HUES48 (cell line): ENCODE results near the gene NASP.

Experiments
- H3K27ac ChIP-seq: one replicate; pipeline ENCODE4 v1.7.0; 2013; ENCODE audit warnings: low read depth, low read length, inconsistent platforms
- H3K27me3 ChIP-seq: 2 replicates; pipeline ENCODE4 v1.6.1; 2013; ENCODE audit warnings: mild to moderate bottlenecking, low read length; ENCODE audit not compliant: control insufficient read depth, insufficient read depth
- H3K36me3 ChIP-seq: 2 replicates; pipeline ENCODE4 v1.6.1; 2013; ENCODE audit warnings: low read length; ENCODE audit not compliant: control insufficient read depth, insufficient read depth
- H3K4me1 ChIP-seq: 2 replicates; pipeline ENCODE4 v1.6.1; 2013; ENCODE audit warnings: mild to moderate bottlenecking, low read length; ENCODE audit not compliant: control insufficient read depth, insufficient read depth
- H3K4me3 ChIP-seq: 2 replicates; pipeline ENCODE4 v1.5.1; 2013; ENCODE audit warnings: mild to moderate bottlenecking, low read depth, low read length
- H3K9ac ChIP-seq: 2 replicates; pipeline ENCODE4 v1.6.1; 2013; ENCODE audit warnings: mild to moderate bottlenecking, low read depth, low read length, moderate library complexity
- H3K9me3 ChIP-seq: 2 replicates; pipeline ENCODE4 v1.6.1; 2013; ENCODE audit warnings: low read length; ENCODE audit not compliant: control insufficient read depth, insufficient read depth

Gene NASP

GRCh38 chr1:45647248-45648021 is 63.6 kb downstream of the NASP start:
- Histone ChIP-seq H3K36me3 (peaks cover 89% of the 10 kb centered on the region), H3K27ac (no peak overlapping the region)

GRCh38 chr1:45654540-45655280 is 70.9 kb downstream of the NASP start:
- Histone ChIP-seq H3K9me3 (no peaks in the 10 kb centered on the region), H3K36me3 (peaks cover 100% of the 10 kb centered on the region), H3K4me3 (no peak overlapping the region), H3K27me3 (no peaks in the 10 kb centered on the region), H3K4me1 (no peaks in the 10 kb centered on the region), H3K27ac (no peak overlapping the region), H3K9ac (no peak overlapping the region)

More at GRCh38 chr1:45647248-45648021, 63.6 kb downstream of the NASP start:
- H3K4me3 ChIP-seq: no peak overlapping the region
- H3K27me3 ChIP-seq: no peaks in the 10 kb centered on the region
- H3K9ac ChIP-seq: no peak overlapping the region
- no peaks in the 10 kb centered on the region for H3K9me3 ChIP-seq
- no peaks in the 10 kb centered on the region for H3K4me1 ChIP-seq

GRCh38 chr1:45656573-45657226 is 72.9 kb downstream of the NASP start:
- no peak overlapping the region for H3K9ac ChIP-seq
- H3K36me3 ChIP-seq: peaks cover 95% of the 10 kb centered on the region
- H3K9me3 ChIP-seq: no peaks in the 10 kb centered on the region
- no peaks in the 10 kb centered on the region for H3K4me1 ChIP-seq
- no peak overlapping the region for H3K4me3 ChIP-seq
- H3K27me3 ChIP-seq: no peaks in the 10 kb centered on the region
- no peak overlapping the region for H3K27ac ChIP-seq

GRCh38 chr1:45658171-45658570 is 74.3 kb downstream of the NASP start:
- H3K27me3 ChIP-seq: no peaks in the 10 kb centered on the region
- no peak overlapping the region for H3K4me3 ChIP-seq
- H3K9me3 ChIP-seq: no peaks in the 10 kb centered on the region
- peaks cover 81% of the 10 kb centered on the region for H3K36me3 ChIP-seq
- no peak overlapping the region for H3K9ac ChIP-seq
- H3K27ac ChIP-seq: no peak overlapping the region
- H3K4me1 ChIP-seq: no peaks in the 10 kb centered on the region

- Histone ChIP-seq H3K9ac (no peak overlapping the region), H3K36me3 (peaks cover 70% of the 10 kb centered on the region), H3K27me3 (no peaks in the 10 kb centered on the region), H3K27ac (no peak overlapping the region), H3K4me3 (no peak overlapping the region), H3K9me3 (no peaks in the 10 kb centered on the region), H3K4me1 (no peaks in the 10 kb centered on the region)
These were observed 75.4 kb downstream of the NASP start for GRCh38 chr1:45659222-45659621.

GRCh38 chr1:45660336-45660735 is 76.5 kb downstream of the NASP start:
- H3K4me3 ChIP-seq: no peak overlapping the region
- H3K36me3 ChIP-seq: peaks cover 59% of the 10 kb centered on the region
- no peak overlapping the region for H3K9ac ChIP-seq
- no peaks in the 10 kb centered on the region for H3K27me3 ChIP-seq
- no peak overlapping the region for H3K27ac ChIP-seq
- no peaks in the 10 kb centered on the region for H3K4me1 ChIP-seq
- no peaks in the 10 kb centered on the region for H3K9me3 ChIP-seq

- Histone ChIP-seq H3K4me1 (no peaks in the 10 kb centered on the region), H3K27me3 (no peaks in the 10 kb centered on the region), H3K27ac (no peak overlapping the region), H3K36me3 (no peaks in the 10 kb centered on the region; the same call in 1 of the 2 replicates), H3K9ac (no peak overlapping the region), H3K9me3 (no peaks in the 10 kb centered on the region), H3K4me3 (no peak overlapping the region)
These were observed 83.0 kb downstream of the NASP start for GRCh38 chr1:45666836-45667235.

- H3K36me3 ChIP-seq: no peaks in the 10 kb centered on the region
- no peak overlapping the region for H3K9ac ChIP-seq
- no peak overlapping the region for H3K4me3 ChIP-seq
- no peaks in the 10 kb centered on the region for H3K27me3 ChIP-seq
- no peaks in the 10 kb centered on the region for H3K4me1 ChIP-seq
- no peak overlapping the region for H3K27ac ChIP-seq
- H3K9me3 ChIP-seq: no peaks in the 10 kb centered on the region
These were observed 83.7 kb downstream of the NASP start for GRCh38 chr1:45667321-45668111.
